Activated CD4-positive, alpha-beta T cell treated with anti-CD3 and anti-CD28 coated beads for 1 hour (primary cell): ENCODE measurements around the gene LRAT.

Experiments
- DNase-seq: peaks from one replicate; pipeline ENCODE4 v3.0.0-alpha.2; 2020

The LRAT gene

GRCh38 chr4:154779362-154779947 lies 35.7 kb downstream of the LRAT start:
- DNase-seq: no peak

GRCh38 chr4:154781126-154781982 lies 37.6 kb downstream of the LRAT start, which contains the start of gene RBM46:
TSS of gene RBM46 (plus strand) at chr4:154781272. CDS start at chr4:154796753, 15,481 bp downstream.
- no peak for DNase-seq

- DNase-seq: no peak
Measured at GRCh38 chr4:154781983-154782293, 38.1 kb downstream of the LRAT start.
